Kidney epithelial cell (primary cell): Measurements from ENCODE around the gene ARHGEF11. TPM values are rescaled to one million over a fixed set of nuclear protein-coding genes. Genes with fewer than 3 reads are reported as not detected.

Source experiments
- DNase-seq: peaks from one replicate; pipeline ENCODE4 v3.0.0-alpha.2; 2010; ENCODE audit warnings: low read depth
- H3K27me3 ChIP-seq: 2 replicates; pipeline ENCODE4 v1.6.0; 2011; ENCODE audit warnings: low read length; ENCODE audit not compliant: control insufficient read depth, insufficient read depth
- H3K36me3 ChIP-seq: 2 replicates; pipeline ENCODE4 v1.5.1; 2011; ENCODE audit warnings: low read length; ENCODE audit not compliant: control insufficient read depth, insufficient read depth
- H3K4me3 ChIP-seq: 2 replicates; pipeline ENCODE4 v1.5.1; 2011; ENCODE audit warnings: low read depth, mild to moderate bottlenecking, control low read depth, low read length
- CTCF ChIP-seq: IDR thresholded peaks from 2 replicates; pipeline ENCODE4 v1.5.1; 2011; ENCODE audit warnings: mild to moderate bottlenecking, moderate library complexity, low read length, control low read depth, inconsistent platforms; ENCODE audit not compliant: insufficient read depth, poor library complexity, severe bottlenecking
- total RNA-seq: library from RNA; depleted of rRNA; stranded (reverse); fragments of >200 nt; gene quantifications from 2 replicates; pipeline ENCODE4 v1.2.3, GENCODE V29; 2015

ARHGEF11 gene
- total RNA-seq, 1 donor from 2014 or later: 29.2 TPM

- no peak overlapping the region for H3K4me3 ChIP-seq
- no peaks in the 10 kb centered on the region for H3K27me3 ChIP-seq
- no peak for TF ChIP-seq CTCF
- H3K36me3 ChIP-seq: no peaks in the 10 kb centered on the region
- DNase-seq: no peak
Measured at GRCh38 chr1:156998840-156999500, 46.6 kb downstream of the ARHGEF11 start.

GRCh38 chr1:156998301-156998700 is 47.2 kb downstream of the ARHGEF11 start:
- DNase-seq: no peak
- TF ChIP-seq CTCF: no peak
- Histone ChIP-seq H3K27me3 (no peaks in the 10 kb centered on the region), H3K4me3 (no peak overlapping the region), H3K36me3 (no peaks in the 10 kb centered on the region)

- Histone ChIP-seq H3K36me3 (no peaks in the 10 kb centered on the region), H3K27me3 (no peaks in the 10 kb centered on the region), H3K4me3 (no peak overlapping the region)
- TF ChIP-seq CTCF: no peak
- DNase-seq: no peak
Measured at GRCh38 chr1:156995412-156995811, 50.1 kb downstream of the ARHGEF11 start.

GRCh38 chr1:156994277-156994676 is 51.3 kb downstream of the ARHGEF11 start:
- TF ChIP-seq CTCF: no peak
- H3K27me3 ChIP-seq: no peaks in the 10 kb centered on the region
- DNase-seq: no peak
- H3K36me3 ChIP-seq: no peaks in the 10 kb centered on the region
- H3K4me3 ChIP-seq: no peak overlapping the region

- H3K4me3 ChIP-seq: no peak overlapping the region
- no peak for TF ChIP-seq CTCF
- no peaks in the 10 kb centered on the region for H3K27me3 ChIP-seq
- no peaks in the 10 kb centered on the region for H3K36me3 ChIP-seq
- DNase-seq: no peak
Measured at GRCh38 chr1:156993426-156994147, 52.0 kb downstream of the ARHGEF11 start.
